IgD-negative memory B cell (primary cell): ENCODE measurements around the gene WDR59. TPM values are rescaled to one million over a fixed set of nuclear protein-coding genes. Genes with fewer than 3 reads are reported as not detected.
"Not testable (repeated sequence)": the region's sequence is repeated elsewhere in the genome, so short reads cannot be mapped to it uniquely, and the experiment has no call there.

ENCODE experiments used
- H3K27ac Mint-ChIP-seq, 3 donors: one replicate each; pipeline ENCODE4 v1.8.0; 2020 to 2022; ENCODE audit warnings: mild to moderate bottlenecking in 3 of 3, mixed read lengths in 3 of 3, moderate library complexity in 1 of 3
- H3K27me3 Mint-ChIP-seq: one replicate; pipeline ENCODE4 v1.8.0; 2021; ENCODE audit warnings: mixed read lengths
- H3K36me3 Mint-ChIP-seq: one replicate; pipeline ENCODE4 v1.8.0; 2020; ENCODE audit warnings: mild to moderate bottlenecking, mixed read lengths
- H3K4me1 Mint-ChIP-seq, 3 donors: one replicate each; pipeline ENCODE4 v1.8.0; 2020 to 2022; ENCODE audit warnings: mixed read lengths in 3 of 3, mild to moderate bottlenecking in 1 of 3
- H3K4me3 Mint-ChIP-seq, 4 donors: one replicate each; pipeline ENCODE4 v1.8.0; 2020 to 2022; ENCODE audit warnings: mild to moderate bottlenecking in 4 of 4, mixed read lengths in 4 of 4, moderate library complexity in 3 of 4
- H3K9me3 Mint-ChIP-seq, 3 donors: one replicate each; pipeline ENCODE4 v1.8.0; 2020 to 2021; ENCODE audit warnings: mixed read lengths in 3 of 3, mild to moderate bottlenecking in 1 of 3
- polyA plus RNA-seq: library from polyadenylated mRNA; unstranded; fragments of 300-500 nt; fragmentation: Illumina TruSeq; gene quantifications from one replicate; pipeline ENCODE4 v1.2.3, GENCODE V29; 2021

The WDR59 gene
- polyA plus RNA-seq, 1 donor from 2014 or later = 9.2 TPM

DNA sequence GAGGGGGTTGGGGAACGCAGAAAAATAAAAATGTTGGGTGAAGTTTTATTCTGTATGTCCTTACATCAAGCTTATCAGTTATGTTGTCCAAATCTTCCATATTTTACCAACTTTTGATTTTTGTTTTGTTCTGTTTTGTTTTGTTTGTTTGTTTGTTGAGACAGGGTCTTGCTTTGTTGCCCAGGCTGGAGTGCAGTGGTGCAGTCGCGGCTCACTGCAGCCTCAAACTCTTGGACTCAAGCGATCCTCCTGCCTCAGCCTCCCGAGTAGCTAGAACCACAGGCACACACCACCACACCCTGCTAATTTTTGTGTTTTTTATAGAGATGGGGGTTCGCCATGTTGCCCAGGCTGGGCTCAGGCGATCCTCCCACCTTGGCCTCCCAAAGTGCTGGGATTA, 34.7 kb upstream of the WDR59 start:
- Mint-ChIP-seq H3K4me3 (no peak overlapping the region), H3K4me1 (peaks cover 0 to 5% (median 2%) of the 10 kb centered on the region in 3 donors), H3K36me3 (peaks cover 2% of the 10 kb centered on the region), H3K27me3 (peaks cover 3% of the 10 kb centered on the region), H3K27ac (no peak overlapping the region), H3K9me3 (peaks cover 5 to 11% (median 11%) of the 10 kb centered on the region in 3 donors)

DNA sequence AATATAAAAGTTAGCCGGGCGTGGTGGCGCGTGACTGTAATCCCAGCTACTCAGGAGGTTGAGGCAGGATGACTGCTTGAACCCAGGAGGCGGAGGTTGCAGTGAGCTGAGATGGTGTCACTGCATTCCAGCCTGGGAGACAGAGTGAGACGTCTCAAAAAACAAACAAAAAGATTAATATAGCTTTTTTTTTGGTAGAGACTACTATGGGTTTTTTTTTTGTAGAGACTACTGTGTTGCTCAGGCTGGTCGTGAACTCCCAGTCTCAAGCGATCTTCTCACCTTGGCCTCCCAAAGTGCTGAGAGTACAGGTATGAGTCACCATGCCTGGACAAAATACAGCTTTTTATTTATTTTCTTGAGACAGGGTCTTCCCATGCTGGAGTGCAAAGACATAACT, 34.1 kb upstream of the WDR59 start:
- Mint-ChIP-seq H3K4me3 (no peak overlapping the region), H3K9me3 (peaks cover 5 to 11% (median 9%) of the 10 kb centered on the region in 3 donors), H3K36me3 (peaks cover 2% of the 10 kb centered on the region), H3K27ac (no peak overlapping the region), H3K4me1 (peaks cover 0 to 2% (median 0%) of the 10 kb centered on the region in 3 donors), H3K27me3 (peaks cover 3% of the 10 kb centered on the region)

DNA sequence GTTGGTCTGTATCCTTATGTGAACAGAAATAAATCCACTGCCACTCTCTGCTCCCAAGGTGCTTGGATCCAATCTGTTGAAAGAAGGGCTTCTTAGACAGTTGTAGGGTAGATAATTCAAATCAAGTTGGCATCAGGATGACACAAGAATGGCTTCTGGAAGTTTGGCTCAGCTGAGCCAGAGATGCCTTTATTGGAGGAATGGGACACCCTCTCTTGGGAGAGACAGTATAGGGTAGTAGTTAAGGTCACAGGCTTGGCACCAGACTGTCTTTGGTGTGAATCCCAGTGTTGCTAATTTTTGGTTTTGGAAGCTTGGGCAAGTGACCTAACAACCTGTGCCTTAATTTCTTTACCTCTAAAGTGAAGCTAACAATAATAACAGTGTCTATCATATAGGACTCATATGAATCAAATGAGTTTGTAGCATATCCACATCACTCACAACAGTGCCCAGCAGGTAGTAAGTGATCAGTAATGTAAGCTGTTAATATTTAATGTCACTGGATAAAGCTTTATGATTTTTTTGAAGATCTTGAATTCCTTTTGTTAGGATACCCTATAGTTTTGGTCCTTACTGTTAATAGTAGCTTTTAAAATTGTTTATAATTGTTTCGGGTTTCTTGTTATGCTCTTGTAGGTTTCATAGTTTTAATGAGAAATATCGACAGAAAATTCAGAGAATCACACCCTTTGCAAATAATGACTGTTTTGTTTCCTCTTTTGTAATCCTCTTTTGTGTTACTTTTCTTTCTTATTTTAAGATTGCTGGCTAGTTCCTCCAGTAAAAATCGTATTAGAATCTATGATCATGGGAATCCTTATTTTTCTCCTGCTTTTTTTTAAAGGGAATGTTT, 33.0 kb upstream of the WDR59 start:
- Mint-ChIP-seq H3K4me1 (peaks cover 0 to 2% (median under 1%) of the 10 kb centered on the region in 3 donors), H3K27me3 (peaks cover 3% of the 10 kb centered on the region), H3K9me3 (peaks cover 5 to 11% (median 9%) of the 10 kb centered on the region in 3 donors), H3K27ac (peak overlapping the region in 1 of 3 donors; percentile 17), H3K36me3 (peaks cover 2% of the 10 kb centered on the region), H3K4me3 (no peak overlapping the region)

DNA sequence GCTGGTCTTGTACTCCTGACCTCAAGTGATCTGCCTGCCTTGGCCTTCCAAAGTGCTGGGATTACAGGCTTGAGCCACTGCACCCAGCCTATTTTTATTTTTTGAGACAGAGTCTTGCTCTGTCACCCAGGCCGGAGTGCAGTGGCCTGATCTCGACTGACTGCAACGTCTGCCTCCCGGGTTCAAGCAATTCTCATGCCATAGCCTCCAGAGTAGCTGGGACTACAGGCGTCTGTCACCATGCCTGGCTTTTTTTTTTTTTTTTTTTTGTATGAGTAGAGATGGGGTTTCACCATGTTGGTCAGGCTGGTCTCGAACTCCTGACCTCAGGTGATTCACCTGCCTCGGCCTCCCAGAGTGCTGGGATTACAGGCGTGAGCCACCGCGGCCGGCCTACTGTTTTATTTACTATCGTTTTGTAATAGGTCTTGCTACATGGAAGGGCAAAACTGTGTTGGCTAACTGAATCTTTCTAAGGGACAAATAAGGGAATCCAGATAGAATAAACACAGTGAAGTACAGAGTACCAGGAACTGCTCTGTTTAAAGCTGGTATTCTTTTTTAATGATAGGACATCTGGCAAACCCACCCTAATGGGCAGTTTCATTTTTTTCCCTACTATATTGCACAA, 31.6 kb upstream of the WDR59 start:
- not testable (repeated sequence) for H3K4me3 Mint-ChIP-seq, H3K27me3 Mint-ChIP-seq, H3K9me3 Mint-ChIP-seq, H3K27ac Mint-ChIP-seq, H3K36me3 Mint-ChIP-seq
- peaks cover 6 to 10% (median 8%) of the 10 kb centered on the region in 3 donors for H3K4me1 Mint-ChIP-seq

DNA sequence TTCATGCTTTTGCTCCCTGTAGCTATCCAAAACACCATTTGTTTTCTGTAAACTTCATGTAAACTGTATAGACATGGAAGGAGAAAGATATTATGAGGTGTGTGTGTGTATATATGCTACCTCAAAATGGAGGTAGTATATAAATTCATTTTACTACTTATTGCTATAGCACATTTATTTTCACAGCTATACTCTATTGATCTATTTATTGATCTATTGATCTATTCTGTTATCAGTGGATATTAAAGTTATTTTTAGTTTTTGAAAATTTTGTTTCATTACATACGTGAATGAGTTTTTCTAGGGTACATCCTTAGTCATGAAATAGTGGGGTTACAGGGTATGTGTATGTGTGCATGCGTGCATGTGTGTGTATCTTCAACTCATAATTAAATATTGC, 29.4 kb upstream of the WDR59 start:
- peaks cover 4 to 10% (median 8%) of the 10 kb centered on the region in 3 donors for H3K4me1 Mint-ChIP-seq
- H3K27me3 Mint-ChIP-seq = peaks cover 3% of the 10 kb centered on the region
- H3K27ac Mint-ChIP-seq = no peak overlapping the region
- H3K9me3 Mint-ChIP-seq = no peaks in the 10 kb centered on the region
- H3K36me3 Mint-ChIP-seq = no peaks in the 10 kb centered on the region
- no peak overlapping the region for H3K4me3 Mint-ChIP-seq

DNA sequence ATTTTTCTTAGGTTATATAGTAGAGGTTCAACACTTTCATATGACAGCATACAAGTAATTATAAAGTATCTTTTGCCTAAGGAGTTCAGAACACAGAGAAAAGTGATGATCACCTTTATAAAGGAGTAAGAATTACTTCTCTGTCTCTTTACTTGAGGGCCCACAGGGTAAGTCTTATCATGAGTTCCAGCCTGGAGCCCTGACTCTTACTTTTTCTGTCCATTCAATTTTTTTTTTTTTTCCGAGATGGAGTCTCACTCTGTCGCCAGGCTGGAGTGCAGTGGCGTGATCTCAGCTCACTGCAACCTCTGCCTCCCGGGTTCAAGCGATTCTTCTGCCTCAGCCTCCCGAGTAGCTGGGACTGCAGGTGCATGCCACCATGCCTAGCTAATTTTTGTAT, 28.2 kb upstream of the WDR59 start:
- H3K27me3 Mint-ChIP-seq, H3K4me3 Mint-ChIP-seq, H3K36me3 Mint-ChIP-seq, H3K9me3 Mint-ChIP-seq, H3K27ac Mint-ChIP-seq: not testable (repeated sequence)
- H3K4me1 Mint-ChIP-seq = peaks cover 4 to 10% (median 8%) of the 10 kb centered on the region in 3 donors

DNA sequence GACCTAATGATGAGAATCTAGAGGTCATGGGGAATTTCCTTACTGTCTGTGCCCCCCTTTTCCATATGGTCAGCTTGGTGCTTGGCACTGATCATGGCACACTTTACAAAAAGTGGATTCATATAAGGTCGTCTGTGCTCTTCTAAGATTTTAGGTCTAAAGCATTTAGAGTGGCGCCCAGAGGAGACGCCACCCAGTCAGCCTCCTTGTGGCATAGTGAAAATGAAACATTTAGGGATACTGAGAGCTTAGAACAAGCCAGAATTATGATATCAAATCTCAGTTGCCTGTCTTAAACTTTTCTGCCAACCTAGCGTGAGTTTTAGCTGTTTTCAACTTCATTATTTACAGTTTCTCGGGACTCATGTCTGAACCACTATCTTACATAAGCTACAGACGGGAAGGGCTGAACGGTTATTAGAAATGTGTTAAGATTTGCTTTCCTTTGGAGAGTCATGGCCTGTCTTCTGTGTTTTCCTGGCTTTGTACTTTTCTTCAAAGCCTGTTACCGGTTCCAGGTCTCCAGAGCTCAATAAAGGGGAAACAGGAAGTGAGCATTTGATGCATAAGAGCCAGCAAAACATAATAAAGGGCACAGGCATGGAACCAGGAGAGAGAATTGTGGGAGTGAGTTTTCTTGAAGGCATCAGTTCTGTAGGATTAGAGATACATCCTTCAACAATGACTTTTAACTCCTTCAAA, 27.6 kb upstream of the WDR59 start:
- peaks cover 3% of the 10 kb centered on the region for H3K27me3 Mint-ChIP-seq
- peak overlapping the region in 2 of 4 donors; percentile 73 to 79 for H3K4me3 Mint-ChIP-seq
- no peaks in the 10 kb centered on the region for H3K9me3 Mint-ChIP-seq
- peaks cover 4 to 10% (median 8%) of the 10 kb centered on the region in 3 donors for H3K4me1 Mint-ChIP-seq
- no peaks in the 10 kb centered on the region for H3K36me3 Mint-ChIP-seq
- peak overlapping the region in 2 of 3 donors; percentile 4 to 9 for H3K27ac Mint-ChIP-seq

DNA sequence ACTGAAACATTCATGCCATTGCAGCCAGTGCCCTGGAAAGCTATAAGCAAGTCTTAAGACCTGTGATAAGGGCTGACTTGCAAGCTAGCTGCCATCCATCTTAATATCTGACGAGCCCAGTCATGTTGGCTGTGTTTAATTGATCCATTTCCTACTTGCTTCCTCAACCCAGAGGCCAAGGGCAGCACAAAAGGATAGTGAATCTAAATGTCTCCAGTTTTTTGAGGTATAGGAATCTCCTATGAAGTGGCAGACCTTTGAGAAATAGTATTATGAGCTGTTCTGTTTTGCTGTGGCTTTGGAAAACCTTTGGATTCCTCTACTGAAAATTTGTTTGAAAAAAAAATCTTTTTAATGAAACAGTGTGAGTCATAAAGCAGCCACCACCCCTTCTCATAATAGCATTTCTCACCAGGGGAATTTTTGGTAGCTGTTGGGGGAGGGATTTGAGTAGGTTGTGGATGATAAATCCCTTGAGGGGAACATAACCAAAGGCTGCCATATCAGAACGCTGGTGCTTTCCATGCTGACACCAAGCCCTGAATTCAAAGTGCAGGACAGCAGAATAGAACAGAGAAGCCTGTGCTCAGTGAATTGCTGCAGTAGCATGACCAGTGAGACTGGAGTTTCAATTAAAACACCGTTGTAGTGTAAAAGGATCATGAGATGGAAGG, 26.8 kb upstream of the WDR59 start:
- H3K27ac Mint-ChIP-seq = peak overlapping the region in 1 of 3 donors; percentile 4
- peaks cover 3% of the 10 kb centered on the region for H3K27me3 Mint-ChIP-seq
- no peak overlapping the region for H3K4me3 Mint-ChIP-seq
- H3K9me3 Mint-ChIP-seq = no peaks in the 10 kb centered on the region
- H3K36me3 Mint-ChIP-seq = no peaks in the 10 kb centered on the region
- peaks cover 4 to 10% (median 9%) of the 10 kb centered on the region in 3 donors for H3K4me1 Mint-ChIP-seq

DNA sequence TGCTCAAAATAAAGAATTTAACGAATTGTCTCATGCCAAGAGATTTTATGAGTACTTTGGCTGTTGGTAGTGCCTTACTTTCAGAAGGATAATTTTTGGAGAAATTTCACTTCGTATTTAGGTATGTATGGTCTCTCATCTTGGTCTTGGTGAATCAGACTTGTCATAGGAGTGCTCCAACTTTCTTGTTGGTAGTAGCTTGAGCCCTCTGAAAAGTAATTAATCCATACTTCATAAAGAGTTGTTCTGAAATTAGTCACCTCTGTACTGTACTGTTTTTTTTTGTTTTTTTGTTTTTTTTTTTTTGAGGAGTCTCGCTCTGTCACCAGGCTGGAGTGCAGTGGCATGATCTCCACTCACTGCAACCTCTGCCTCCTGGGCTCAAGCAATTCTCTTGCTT, 25.5 kb upstream of the WDR59 start:
- H3K27me3 Mint-ChIP-seq = peaks cover 3% of the 10 kb centered on the region
- H3K9me3 Mint-ChIP-seq = no peaks in the 10 kb centered on the region
- H3K4me1 Mint-ChIP-seq = peaks cover 4 to 10% (median 9%) of the 10 kb centered on the region in 3 donors
- no peak overlapping the region for H3K4me3 Mint-ChIP-seq
- H3K27ac Mint-ChIP-seq = no peak overlapping the region
- H3K36me3 Mint-ChIP-seq = no peaks in the 10 kb centered on the region

DNA sequence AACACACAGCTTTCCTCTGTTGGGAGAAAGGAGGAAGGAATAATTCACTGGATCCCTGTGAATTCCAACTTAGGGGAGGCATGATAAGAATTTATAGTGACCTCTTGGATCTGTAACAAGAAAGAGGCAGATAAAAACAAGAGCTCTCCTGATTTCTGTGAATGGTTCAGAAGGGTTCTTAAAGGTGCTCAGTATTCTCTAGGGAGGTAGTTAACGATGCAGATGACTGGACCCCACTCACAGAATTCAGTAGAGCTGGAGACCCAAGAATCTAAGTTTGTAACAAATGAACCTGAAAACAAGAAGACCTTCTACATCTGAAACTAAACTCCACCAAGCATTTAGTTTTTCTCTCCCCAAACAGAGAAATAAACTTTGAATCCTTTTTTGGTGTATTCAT, 22.5 kb upstream of the WDR59 start:
- peaks cover 8% of the 10 kb centered on the region for H3K27me3 Mint-ChIP-seq
- H3K27ac Mint-ChIP-seq = no peak overlapping the region
- H3K4me3 Mint-ChIP-seq = peak overlapping the region in 1 of 4 donors; percentile 41
- H3K36me3 Mint-ChIP-seq = no peaks in the 10 kb centered on the region
- H3K9me3 Mint-ChIP-seq = no peaks in the 10 kb centered on the region
- peaks cover under 1 to 6% (median 5%) of the 10 kb centered on the region in 3 donors for H3K4me1 Mint-ChIP-seq

DNA sequence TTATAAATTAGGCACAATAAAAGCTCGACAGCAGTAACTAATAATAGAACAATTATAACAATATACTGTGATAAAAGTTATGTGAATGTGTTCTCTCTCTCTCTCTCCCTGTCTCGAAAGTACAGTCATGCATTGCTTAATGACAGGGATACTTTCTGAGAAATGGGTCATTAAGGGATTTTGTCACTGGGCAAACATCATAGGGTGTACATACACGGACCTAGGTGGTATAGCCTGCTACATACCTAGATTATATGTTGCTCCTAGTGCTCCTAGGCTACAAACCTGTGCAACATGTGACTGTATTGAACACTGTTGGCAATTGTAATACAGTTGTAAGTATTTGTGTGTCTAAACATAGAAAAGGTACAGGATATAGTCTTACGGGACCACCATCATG, 20.8 kb upstream of the WDR59 start:
- Mint-ChIP-seq H3K9me3 (no peaks in the 10 kb centered on the region), H3K27ac (no peak overlapping the region), H3K36me3 (no peaks in the 10 kb centered on the region), H3K4me3 (no peak overlapping the region), H3K27me3 (peaks cover 15% of the 10 kb centered on the region), H3K4me1 (peaks cover 0 to 1% (median 0%) of the 10 kb centered on the region in 3 donors)

DNA sequence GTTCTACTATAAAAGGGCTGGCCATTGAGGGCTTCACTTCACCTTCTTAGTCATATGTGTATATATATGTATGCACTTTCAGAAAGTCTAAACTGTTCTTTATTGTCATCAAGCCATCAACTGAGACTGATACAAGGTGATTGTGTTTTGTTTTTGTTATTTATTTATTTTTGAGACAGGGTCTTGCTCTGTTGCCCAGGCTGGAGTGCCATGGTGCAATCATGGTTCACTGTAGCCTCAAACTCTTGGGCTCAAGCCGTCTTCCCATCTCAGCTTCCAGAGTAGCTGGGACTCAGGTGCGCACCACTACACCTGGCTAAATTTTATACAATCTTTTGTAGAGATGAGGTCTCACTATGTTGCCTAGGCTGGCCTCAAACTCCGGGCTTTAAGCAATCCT, 19.5 kb upstream of the WDR59 start:
- no peaks in the 10 kb centered on the region for H3K9me3 Mint-ChIP-seq
- H3K4me3 Mint-ChIP-seq = no peak overlapping the region
- no peak overlapping the region for H3K27ac Mint-ChIP-seq
- H3K4me1 Mint-ChIP-seq = peaks cover 5 to 7% (median 6%) of the 10 kb centered on the region in 3 donors
- H3K27me3 Mint-ChIP-seq = peaks cover 23% of the 10 kb centered on the region
- no peaks in the 10 kb centered on the region for H3K36me3 Mint-ChIP-seq

DNA sequence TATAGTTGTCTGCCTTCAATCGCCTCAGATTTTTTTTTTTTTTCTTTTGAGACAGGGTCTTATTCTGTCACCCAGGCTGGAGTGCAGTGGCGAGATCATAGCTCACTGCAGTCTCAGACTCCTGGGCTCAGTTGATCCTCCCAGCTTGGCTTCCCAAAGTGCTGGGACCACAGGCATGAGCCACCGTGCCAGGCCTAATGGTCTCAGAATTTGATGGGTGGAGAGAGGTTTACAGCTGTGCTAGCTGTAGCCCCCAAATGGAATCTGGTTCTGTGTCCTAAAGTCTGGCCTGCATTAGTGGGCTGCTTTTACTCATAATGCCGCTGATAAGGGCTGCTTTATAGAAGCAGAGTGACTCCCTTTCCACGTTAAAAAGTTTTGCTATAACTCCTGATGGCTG, 19.0 kb upstream of the WDR59 start:
- Mint-ChIP-seq H3K9me3 (no peaks in the 10 kb centered on the region), H3K36me3 (no peaks in the 10 kb centered on the region), H3K4me3 (no peak overlapping the region), H3K27ac (no peak overlapping the region), H3K27me3 (peaks cover 23% of the 10 kb centered on the region), H3K4me1 (peaks cover 5 to 7% (median 6%) of the 10 kb centered on the region in 3 donors)

DNA sequence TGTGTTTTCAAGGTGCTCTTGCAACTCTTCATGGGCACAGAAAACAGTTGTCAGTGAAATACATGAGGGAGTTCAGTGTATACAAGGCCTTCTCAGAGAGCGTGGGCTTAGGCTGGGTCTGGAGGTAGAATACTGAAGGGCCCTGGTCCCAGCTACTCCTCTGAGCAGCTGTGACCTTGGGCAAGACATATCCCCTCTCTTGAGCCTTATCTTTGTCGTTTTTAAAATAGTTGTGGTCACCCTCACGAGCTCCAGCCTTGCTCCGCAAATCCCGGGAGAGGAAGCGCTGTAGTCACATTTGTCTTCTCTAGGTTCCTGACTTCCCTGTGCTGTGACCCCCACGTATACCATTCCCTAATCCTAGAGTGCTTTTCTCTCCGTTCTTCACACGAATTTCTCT, 17.6 kb upstream of the WDR59 start:
- no peaks in the 10 kb centered on the region for H3K36me3 Mint-ChIP-seq
- H3K9me3 Mint-ChIP-seq = no peaks in the 10 kb centered on the region
- H3K27me3 Mint-ChIP-seq = peaks cover 28% of the 10 kb centered on the region
- peak overlapping the region in 1 of 3 donors; percentile 7 for H3K27ac Mint-ChIP-seq
- peaks cover 10 to 11% (median 11%) of the 10 kb centered on the region in 3 donors for H3K4me1 Mint-ChIP-seq
- peak overlapping the region in 1 of 4 donors; percentile 11 for H3K4me3 Mint-ChIP-seq
